Amniotic epithelial cell (primary cell): ENCODE data around the gene TECPR1.

Experiments used
- DNase-seq: peaks from one replicate; pipeline ENCODE4 v3.0.0-alpha.2; 2010; ENCODE audit warnings: low read depth

The TECPR1 gene

DNA sequence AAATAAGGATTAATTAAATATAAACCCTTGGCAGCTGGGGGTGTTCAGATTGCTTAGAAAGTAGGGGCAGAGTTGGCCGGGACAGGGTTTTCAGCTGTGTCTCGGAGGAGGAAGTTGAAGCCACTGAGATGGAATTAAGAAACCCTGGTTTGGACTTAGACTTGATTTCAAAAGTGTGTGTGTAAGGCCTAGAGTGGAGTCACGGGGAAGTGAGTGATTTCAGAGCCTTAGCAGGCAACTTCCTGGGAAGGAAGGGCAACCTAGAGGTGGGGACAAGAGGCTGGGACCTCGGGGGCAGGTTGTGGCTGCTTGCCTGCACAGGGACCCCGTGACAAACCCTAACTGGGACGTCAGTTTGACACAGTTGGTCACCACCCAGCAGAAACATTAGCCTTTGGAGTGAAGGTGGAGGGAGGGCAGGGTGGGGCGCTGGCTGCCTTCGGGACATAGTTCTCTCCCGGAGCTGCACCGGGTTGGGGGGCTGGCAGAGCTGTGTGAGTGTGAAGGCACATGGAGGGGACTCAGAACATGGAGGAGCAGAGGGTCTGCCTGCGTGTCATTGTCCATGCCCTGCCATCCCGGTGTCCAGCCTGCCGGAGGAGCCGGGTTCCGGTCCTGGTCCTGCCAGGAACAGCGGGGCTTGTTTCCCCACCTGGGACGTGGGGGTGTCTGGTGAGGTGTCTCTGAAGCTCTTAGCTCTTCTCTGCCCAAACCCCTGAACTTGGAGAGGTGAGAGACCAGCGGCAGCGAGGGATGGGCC lies 31.3 kb upstream of the TECPR1 start:
- peak; percentile 73 for DNase-seq

GRCh38 chr7:98282703-98283102 lies 30.7 kb upstream of the TECPR1 start:
- no peak for DNase-seq

- no peak for DNase-seq
Observed at GRCh38 chr7:98281757-98282606, 29.9 kb upstream of the TECPR1 start.

GRCh38 chr7:98280791-98281756 lies 29.0 kb upstream of the TECPR1 start, which contains the start of gene BRI3:
BRI3 (plus strand) TSS chr7:98281686; CDS start chr7:98281796, 110 bp downstream.
- DNase-seq = peak; percentile 73

DNA sequence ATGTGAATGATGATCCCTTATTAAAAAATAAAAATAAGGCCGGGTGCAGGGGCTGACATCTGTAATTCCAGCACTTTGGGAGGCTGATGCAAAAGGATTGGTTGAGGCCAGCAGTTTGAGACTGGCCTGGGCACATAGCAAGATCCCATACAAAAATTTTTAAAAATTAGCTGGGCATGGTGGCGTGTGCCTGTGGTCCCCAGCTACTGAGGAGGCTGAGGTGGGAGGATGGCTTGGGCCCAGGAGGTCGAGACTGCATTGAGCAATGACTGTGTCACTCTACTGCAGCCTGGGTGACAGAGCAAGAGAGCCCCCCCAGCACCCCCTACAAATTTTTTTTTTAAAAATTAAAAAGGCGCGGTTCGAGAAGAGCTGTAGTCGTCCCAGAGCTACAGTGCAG lies 28.3 kb upstream of the TECPR1 start:
- DNase-seq = no peak

GRCh38 chr7:98278936-98279335 lies 26.9 kb upstream of the TECPR1 start:
- DNase-seq = no peak

DNA sequence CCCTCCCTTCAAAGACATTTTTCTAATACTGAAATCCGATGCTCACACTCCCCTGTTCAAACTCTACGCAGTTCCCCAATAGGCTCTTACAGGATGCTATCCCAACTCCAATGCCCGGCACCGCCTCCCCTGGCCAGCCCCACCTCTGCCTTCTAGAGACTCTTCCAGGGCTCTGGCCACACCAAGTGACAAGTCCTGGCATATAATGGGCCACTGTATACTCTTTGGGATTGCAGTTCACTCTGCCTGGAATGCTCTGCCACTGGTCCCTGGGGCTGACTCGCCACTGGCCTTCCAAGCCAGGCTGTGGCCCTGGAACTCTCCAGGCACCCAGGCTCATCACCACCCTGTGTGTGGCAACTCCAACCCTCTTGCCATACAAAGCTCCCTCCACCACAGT lies 26.4 kb upstream of the TECPR1 start:
- no peak for DNase-seq

GRCh38 chr7:98276241-98276761 lies 24.3 kb upstream of the TECPR1 start:
- DNase-seq = peak; percentile 72

DNA sequence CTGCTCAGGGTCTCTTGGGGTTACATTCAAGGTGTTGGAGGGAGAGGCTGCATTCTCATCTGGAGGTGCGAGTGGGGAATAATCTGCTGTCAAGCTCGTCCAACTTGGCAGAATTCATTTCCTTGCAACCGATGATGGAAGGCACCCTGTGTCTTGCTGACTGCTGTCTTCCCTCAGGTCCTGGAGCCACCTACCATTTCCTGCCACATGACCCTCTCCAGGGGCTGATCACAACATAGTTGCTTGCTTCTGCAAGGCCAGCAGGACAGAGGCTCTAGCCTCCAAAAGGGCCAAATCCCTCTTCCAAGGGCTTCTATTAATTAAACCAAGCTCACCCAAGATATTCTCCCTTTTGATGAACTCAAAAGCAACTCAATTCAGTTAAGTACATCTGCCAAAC lies 15.3 kb upstream of the TECPR1 start:
- DNase-seq = no peak

DNA sequence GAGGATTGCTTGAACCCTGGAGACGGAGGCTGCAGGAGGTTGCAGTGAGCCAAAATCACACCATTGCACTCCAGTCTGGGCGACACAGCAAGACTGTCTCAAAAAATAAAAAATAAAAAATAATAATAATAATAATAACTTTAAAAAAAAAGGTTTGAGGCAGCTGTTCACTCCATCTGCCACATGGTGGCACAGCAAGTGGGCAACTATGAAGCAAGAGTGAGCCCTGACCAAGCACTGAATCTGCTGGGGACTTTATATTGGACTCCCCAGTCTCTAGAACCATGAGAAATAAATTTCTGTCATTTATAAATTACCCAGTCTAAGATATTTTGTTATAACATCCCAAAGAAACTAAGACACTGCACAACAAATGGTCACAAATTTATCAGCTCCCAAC lies 14.8 kb upstream of the TECPR1 start:
- peak; percentile 32 for DNase-seq

DNA sequence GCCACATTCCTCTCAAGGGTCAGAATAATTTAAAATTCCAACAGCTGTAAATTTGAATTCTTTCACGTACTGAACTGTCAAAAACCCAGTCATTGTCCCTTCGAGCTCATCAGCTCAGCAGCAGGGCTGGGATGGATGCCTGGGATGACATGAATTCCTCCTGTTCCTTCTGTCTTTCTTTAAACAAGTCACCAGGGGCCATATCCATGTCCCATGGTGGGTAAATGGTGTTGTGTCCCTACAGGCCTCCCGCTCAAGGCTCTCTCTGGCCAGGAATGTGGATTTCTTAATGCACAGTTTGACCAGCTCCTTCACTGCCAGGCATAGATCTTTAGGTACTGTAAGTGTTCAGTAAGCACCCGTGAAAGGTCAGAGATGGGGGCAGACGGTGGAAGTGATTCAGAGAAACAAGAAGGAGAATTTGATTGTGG lies 13.8 kb upstream of the TECPR1 start:
- peak; percentile 61 for DNase-seq

GRCh38 chr7:98257701-98258100 lies 5.7 kb upstream of the TECPR1 start:
- DNase-seq = no peak

DNA sequence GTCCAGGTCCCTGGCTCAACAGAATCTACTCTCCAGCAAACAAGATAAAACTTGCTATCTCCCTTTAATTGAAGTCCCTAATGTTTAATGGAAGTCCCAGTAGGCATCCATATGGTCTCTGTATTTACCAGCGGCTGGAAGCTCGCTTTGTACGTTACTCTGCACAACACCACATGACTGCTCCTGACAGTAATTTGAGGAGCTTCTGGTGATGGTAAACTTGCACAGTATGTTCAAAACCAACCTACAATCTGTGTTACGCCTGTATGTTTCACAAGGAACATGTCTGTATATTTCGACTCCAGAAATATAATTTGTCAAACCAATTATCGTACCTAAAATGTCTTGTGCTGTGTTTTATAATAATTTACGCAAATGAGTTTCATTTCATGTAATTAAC lies 4.4 kb upstream of the TECPR1 start:
- no peak for DNase-seq

DNA sequence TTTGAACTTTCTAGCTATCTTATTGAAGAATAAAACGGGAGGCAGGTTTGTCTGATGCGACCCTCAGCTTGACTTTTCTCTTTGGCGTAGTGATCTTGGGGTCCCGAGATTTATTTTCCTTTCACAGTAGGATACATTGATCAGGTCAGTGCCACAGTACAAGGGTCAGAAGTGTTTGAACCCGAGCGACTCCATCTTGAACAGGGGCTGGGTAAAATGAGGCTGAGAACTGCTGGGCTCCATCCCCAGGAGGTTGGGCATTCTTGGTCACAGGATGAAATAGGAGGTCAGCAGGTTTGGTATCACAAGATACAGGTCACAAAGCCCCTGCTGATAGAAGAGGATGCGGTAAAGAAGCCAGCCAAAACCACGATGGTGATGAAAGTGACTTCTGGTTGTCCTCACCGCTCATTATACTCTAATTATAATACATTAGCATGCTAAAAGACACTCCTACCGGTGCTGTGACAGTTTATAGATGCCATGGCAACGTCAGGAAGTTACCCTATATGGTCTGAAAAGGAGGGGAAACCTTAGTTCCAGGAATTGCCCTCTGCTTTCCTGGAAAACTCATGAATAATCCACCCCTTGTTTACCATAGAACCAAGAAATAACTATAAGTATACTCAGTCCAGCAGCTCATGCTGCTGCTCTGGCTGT lies 3.0 kb upstream of the TECPR1 start:
- no peak for DNase-seq

- DNase-seq = no peak
Observed at GRCh38 chr7:98254516-98254915, 2.5 kb upstream of the TECPR1 start.

- DNase-seq = no peak
Observed at GRCh38 chr7:98252425-98253054, 508 bp upstream of the TECPR1 start.

DNA sequence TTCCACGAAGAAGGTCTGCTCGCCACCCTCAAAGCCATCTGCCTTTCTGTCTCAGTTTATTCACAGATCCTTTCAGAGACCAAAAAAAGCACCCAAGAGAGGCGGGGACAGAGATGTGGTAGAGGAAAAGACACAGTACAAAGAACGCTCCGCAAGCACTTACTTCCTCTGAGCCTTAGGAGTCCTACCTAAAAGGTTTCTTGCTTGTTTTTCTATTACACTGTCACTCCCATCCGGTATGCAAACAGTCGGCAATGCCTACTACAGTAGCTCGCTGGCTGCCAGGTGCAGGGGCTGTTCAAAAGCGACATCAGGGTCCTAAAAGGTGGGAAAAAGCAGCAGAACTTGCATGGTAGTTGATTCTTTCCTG lies 816 bp downstream of the TECPR1 start:
- no peak for DNase-seq

GRCh38 chr7:98250789-98251188 lies 1.2 kb downstream of the TECPR1 start:
- DNase-seq = no peak

GRCh38 chr7:98249106-98249505 lies 2.9 kb downstream of the TECPR1 start:
- no peak for DNase-seq

DNA sequence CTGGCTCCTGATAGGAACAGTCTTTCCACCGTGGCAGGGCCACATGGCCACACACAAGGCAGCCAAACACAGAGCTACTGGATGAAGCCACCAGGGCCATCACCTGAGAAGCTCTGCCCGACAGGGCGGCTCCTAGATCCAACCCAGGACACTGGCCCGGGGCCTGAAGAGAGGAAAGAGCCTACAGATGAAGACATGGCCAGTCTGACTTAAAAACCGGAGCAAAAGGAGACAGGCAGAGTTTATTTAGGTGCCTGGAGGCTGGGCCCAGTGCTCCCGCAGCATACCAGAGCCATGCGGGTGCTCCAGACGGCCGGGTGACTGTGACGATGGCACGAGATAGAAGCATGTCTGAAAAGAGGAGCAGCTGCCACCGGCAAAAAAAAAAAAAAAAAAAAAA lies 3.9 kb downstream of the TECPR1 start:
- DNase-seq = no peak

DNA sequence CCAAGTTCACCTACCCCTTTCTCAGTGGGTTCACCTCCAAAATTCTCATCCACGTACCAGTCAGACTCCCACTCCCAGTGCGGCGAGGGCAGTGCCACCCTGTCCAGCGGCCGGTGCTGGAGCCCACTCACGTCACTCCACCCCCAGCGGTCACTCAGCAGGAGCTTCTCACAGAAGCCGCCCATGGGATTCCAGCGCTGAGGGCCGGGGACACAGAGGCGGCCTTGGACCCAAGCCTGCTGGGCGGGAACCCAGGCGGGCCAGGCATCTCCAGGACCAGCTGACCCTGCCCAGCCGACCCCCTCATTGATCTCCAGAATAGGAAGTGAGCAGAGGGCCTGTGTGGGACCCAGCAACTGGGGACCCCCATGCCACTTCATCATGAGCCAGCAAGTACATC lies 7.2 kb downstream of the TECPR1 start:
- DNase-seq = no peak
